Gastrocnemius medialis (tissue), 4 donors: Measurements from ENCODE around the gene TCHP. TPM values are rescaled to one million over a fixed set of nuclear protein-coding genes. Genes with fewer than 3 reads are reported as not detected.
"Not testable (repeated sequence)": the region's sequence is repeated elsewhere in the genome, so short reads cannot be mapped to it uniquely, and the experiment has no call there.

ENCODE experiments used
- ATAC-seq, 2 donors: fragments of 150-250 bp; one replicate each; pipeline ENCODE4 v1.9.1; 2016
- DNase-seq, 2 donors: peaks; one replicate each; pipeline ENCODE4 v3.0.0-alpha.2; 2019
- H3K27ac ChIP-seq, 4 donors: fragments of 200-600 bp; sonication (generic); 1 replicate in 1 of 4; 2 replicates in 3 of 4; pipeline ENCODE4 v1.5.1; 2016 to 2018; ENCODE audit warnings: mild to moderate bottlenecking in 2 of 4, moderate library complexity in 1 of 4
- H3K27me3 ChIP-seq, 3 donors: fragments of 200-600 bp; sonication (generic) in 2 of 3; 1 replicate in 1 of 3; 2 replicates in 2 of 3; pipeline versions ENCODE4 v1.5.1 to v1.6.0; 2016 to 2019; ENCODE audit warnings: mild to moderate bottlenecking in 1 of 3, moderate library complexity in 1 of 3
- H3K36me3 ChIP-seq, 2 donors: fragments of 200-600 bp; sonication (generic) in 1 of 2; one replicate each; pipeline ENCODE4 v1.5.1; 2017 to 2018
- H3K4me1 ChIP-seq, 2 donors: fragments of 200-600 bp; sonication (generic) in 1 of 2; one replicate each; pipeline ENCODE4 v1.5.1; 2016 to 2017; ENCODE audit warnings: mild to moderate bottlenecking in 2 of 2
- H3K4me3 ChIP-seq, 4 donors: fragments of 200-600 bp; sonication (generic) in 3 of 4; 1 replicate in 1 of 4; 2 replicates in 3 of 4; pipeline ENCODE4 v1.5.1; 2016 to 2019; ENCODE audit warnings: mild to moderate bottlenecking in 2 of 4
- H3K9me3 ChIP-seq, 3 donors: fragments of 200-600 bp; sonication (generic) in 2 of 3; 1 replicate in 1 of 3; 2 replicates in 2 of 3; pipeline ENCODE4 v1.5.1; 2016 to 2019
- POLR2A ChIP-seq, 2 donors: fragments of 450-650 bp; IDR thresholded peaks; one replicate each; pipeline ENCODE4 v1.6.1; 2017; ENCODE audit warnings: antibody characterized with exemption in 2 of 2, mild to moderate bottlenecking in 2 of 2, moderate library complexity in 2 of 2
- in situ Hi-C, 4 donors: fragments of 200-750 bp; cut with MboI; loops; one replicate each; pipeline versions ENCODE4 v1.15.0 to v1.8.0; 2017; ENCODE audit warnings: low sequenced_read_pairs in 4 of 4
- intact Hi-C: fragments of 100-400 bp; cut with DNase I; formaldehyde crosslinking; loops from one replicate; pipeline ENCODE4 v1.15.1; 2023; ENCODE audit warnings: low total_unique reads
- total RNA-seq, 4 donors: library from RNA; depleted of rRNA; stranded (reverse); fragments of >200 nt; gene quantifications; one replicate each; pipeline versions ENCODE4 v1.1.0 to v1.2.3, GENCODE V29; 2016
- TF ChIP-seq, protein P1 (sequence below), 5 experiments: fragments of 450-650 bp in 3 of 5; fragments of 200-600 bp in 2 of 5; sonication (generic) in 2 of 5; IDR thresholded peaks in 4 of 5; conservative IDR thresholded peaks in 1 of 5; 1 replicate in 4 of 5; 2 replicates in 1 of 5; pipeline ENCODE4 v1.5.1; 2016 to 2019; ENCODE audit warnings: antibody characterized with exemption in 5 of 5, mild to moderate bottlenecking in 3 of 5, moderate library complexity in 3 of 5

TCHP gene
- total RNA-seq, 4 donors from 2014 or later, result 7.3 to 9.4 (median 8.0) TPM

DNA sequence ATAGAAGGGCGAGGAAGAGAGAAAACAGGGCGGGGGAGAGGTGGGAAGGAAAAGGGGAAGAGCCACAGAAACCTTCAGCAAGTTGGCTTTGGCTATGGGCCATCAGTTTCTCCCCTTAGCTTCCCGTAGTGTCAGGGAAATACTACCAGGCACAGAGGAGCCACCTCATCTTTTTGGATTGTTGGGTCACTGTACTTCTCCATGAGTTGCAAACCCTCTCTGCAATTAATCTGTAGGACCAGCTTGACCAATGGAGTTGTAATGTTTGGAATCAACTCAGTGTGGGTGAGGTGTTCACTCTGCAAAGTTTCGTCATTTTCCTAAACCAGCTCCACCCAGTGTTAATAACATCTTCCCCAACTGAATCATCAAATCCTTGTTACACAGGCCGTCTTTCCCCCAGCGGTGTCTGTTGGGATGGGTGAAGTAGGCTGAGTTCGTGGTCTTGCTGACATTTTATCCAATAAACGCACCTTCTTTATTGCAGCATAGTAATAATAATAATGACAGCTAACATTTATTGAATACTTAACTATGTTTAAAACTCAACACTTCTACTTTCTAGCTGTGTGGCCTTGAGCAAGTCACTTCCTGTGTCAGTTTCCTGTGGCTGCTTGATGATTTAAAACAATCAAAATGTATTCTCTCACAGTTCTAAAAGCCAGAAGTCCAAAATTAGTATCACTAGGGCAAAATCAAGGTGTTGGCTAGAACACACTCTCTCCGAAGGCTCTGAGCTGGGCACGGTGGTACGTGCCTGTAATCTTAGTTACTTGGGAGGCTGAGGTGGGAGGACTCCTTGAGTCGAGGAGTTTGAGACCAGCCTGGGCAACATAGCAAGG is 11.7 kb upstream of the TCHP start:
- in situ Hi-C loops, result no loop called here

GRCh38 chr12:109890620-109891170 is 9.4 kb upstream of the TCHP start:
- intact Hi-C loops (no loop called here), in situ Hi-C loops (no loop called here)
- Histone ChIP-seq H3K4me3 (no peak overlapping the region), H3K36me3 (no peaks in the 10 kb centered on the region), H3K9me3 (no peaks in the 10 kb centered on the region), H3K27me3 (peaks cover 0 to 3% (median 0%) of the 10 kb centered on the region in 3 donors), H3K27ac (no peak overlapping the region), H3K4me1 (no peaks in the 10 kb centered on the region)
- no peak for ATAC-seq
- no peak for TF ChIP-seq POLR2A (IDR thresholded peaks at IDR 0.05)
- TF ChIP-seq, protein P1, sequence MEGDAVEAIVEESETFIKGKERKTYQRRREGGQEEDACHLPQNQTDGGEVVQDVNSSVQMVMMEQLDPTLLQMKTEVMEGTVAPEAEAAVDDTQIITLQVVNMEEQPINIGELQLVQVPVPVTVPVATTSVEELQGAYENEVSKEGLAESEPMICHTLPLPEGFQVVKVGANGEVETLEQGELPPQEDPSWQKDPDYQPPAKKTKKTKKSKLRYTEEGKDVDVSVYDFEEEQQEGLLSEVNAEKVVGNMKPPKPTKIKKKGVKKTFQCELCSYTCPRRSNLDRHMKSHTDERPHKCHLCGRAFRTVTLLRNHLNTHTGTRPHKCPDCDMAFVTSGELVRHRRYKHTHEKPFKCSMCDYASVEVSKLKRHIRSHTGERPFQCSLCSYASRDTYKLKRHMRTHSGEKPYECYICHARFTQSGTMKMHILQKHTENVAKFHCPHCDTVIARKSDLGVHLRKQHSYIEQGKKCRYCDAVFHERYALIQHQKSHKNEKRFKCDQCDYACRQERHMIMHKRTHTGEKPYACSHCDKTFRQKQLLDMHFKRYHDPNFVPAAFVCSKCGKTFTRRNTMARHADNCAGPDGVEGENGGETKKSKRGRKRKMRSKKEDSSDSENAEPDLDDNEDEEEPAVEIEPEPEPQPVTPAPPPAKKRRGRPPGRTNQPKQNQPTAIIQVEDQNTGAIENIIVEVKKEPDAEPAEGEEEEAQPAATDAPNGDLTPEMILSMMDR (IDR thresholded peaks at IDR 0.05 in 4 of 5, conservative IDR thresholded peaks at IDR 0.05 in 1 of 5), result no peak
- DNase-seq, result no peak

More for the DNA sequence above, 11.7 kb upstream of the TCHP start:
- Histone ChIP-seq H3K27me3 (peaks cover 0 to 3% (median 0%) of the 10 kb centered on the region in 3 donors), H3K9me3 (no peaks in the 10 kb centered on the region), H3K4me1 (no peaks in the 10 kb centered on the region), H3K4me3 (no peak overlapping the region), H3K27ac (peak overlapping the region; percentile 24 to 64 (median 43)), H3K36me3 (no peaks in the 10 kb centered on the region)
- no peak for TF ChIP-seq POLR2A (IDR thresholded peaks at IDR 0.05)
- TF ChIP-seq, protein P1 (IDR thresholded peaks at IDR 0.05 in 4 of 5, conservative IDR thresholded peaks at IDR 0.05 in 1 of 5), result no peak
- ATAC-seq (peak; percentile 49 to 60), DNase-seq (no peak)
- intact Hi-C loops, result loop anchor here (10.0 kb wide), 1 partner anchor 174 kb away; the partner anchor contains the start of gene FAM222A

- H3K4me1 ChIP-seq, H3K9me3 ChIP-seq, intact Hi-C loops, in situ Hi-C loops, ATAC-seq, H3K36me3 ChIP-seq, DNase-seq, H3K27ac ChIP-seq, H3K27me3 ChIP-seq, H3K4me3 ChIP-seq: not testable (repeated sequence)
Observed at GRCh38 chr12:109891731-109892130, 8.3 kb upstream of the TCHP start.

DNA sequence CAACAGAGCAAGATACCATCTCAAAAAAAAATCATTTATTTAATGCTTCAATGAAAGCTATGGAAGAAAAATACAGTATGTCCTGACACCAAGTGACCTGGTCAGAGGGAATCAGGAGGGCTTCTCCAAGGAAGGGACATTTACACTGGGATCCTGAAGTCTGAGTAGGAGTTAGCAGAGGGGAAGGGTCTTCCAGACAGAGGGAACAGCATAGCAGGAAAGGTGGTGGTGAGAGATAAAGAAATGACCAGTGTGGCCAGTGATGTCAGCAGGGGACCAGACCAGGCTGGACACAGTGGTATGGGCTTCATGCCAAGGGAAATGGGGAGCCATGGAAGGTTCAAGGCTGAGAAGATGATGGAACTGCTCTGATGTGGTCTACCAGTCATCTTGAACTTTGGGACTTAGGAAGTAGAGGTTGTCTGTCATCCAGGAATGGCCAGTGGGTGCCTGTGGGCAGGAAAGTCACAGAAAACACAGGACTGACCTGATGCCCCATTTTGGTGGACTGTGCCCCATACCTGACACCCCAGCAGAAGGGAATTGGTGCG is 7.8 kb upstream of the TCHP start:
- no peaks in the 10 kb centered on the region for H3K4me1 ChIP-seq
- H3K36me3 ChIP-seq, result no peaks in the 10 kb centered on the region
- TF ChIP-seq, protein P1 (IDR thresholded peaks at IDR 0.05 in 4 of 5, conservative IDR thresholded peaks at IDR 0.05 in 1 of 5), result no peak
- TF ChIP-seq POLR2A (IDR thresholded peaks at IDR 0.05), result no peak
- H3K27ac ChIP-seq, result no peak overlapping the region
- H3K4me3 ChIP-seq, result no peak overlapping the region
- peaks cover 0 to 3% (median 0%) of the 10 kb centered on the region in 3 donors for H3K27me3 ChIP-seq
- ATAC-seq, result no peak
- DNase-seq, result no peak
- intact Hi-C loops (no loop called here), in situ Hi-C loops (no loop called here)
- no peaks in the 10 kb centered on the region for H3K9me3 ChIP-seq

GRCh38 chr12:109892748-109893147 is 7.3 kb upstream of the TCHP start:
- no peak overlapping the region for H3K27ac ChIP-seq
- H3K4me3 ChIP-seq, result no peak overlapping the region
- in situ Hi-C loops (no loop called here), intact Hi-C loops (no loop called here)
- H3K36me3 ChIP-seq, result no peaks in the 10 kb centered on the region
- TF ChIP-seq POLR2A (IDR thresholded peaks at IDR 0.05), result no peak
- TF ChIP-seq, protein P1 (IDR thresholded peaks at IDR 0.05 in 4 of 5, conservative IDR thresholded peaks at IDR 0.05 in 1 of 5), result no peak
- H3K4me1 ChIP-seq, result no peaks in the 10 kb centered on the region
- H3K9me3 ChIP-seq, result no peaks in the 10 kb centered on the region
- ATAC-seq (no peak), DNase-seq (no peak)
- H3K27me3 ChIP-seq, result peaks cover 0 to 3% (median 0%) of the 10 kb centered on the region in 3 donors
